SJCRH30 (cell line): ENCODE measurements around the gene ADSL. TPM values are rescaled to one million over a fixed set of nuclear protein-coding genes. Genes with fewer than 3 reads are reported as not detected.

ENCODE experiments used
- DNase-seq, 2 experiments: peaks; one replicate each; pipeline ENCODE4 v3.0.0-alpha.2; 2015 to 2020
- H3K27ac ChIP-seq: fragments of 250-450 bp; sonication (Bioruptor Pico); 2 replicates; pipeline ENCODE4 v1.5.1; 2020; ENCODE audit warnings: mild to moderate bottlenecking, moderate library complexity
- H3K27me3 ChIP-seq: fragments of 250-450 bp; sonication (Bioruptor Pico); 2 replicates; pipeline ENCODE4 v1.5.1; 2020; ENCODE audit warnings: mild to moderate bottlenecking, moderate library complexity
- H3K36me3 ChIP-seq: fragments of 250-450 bp; sonication (Bioruptor Pico); 2 replicates; pipeline ENCODE4 v1.5.1; 2020; ENCODE audit warnings: mild to moderate bottlenecking, moderate library complexity
- H3K4me1 ChIP-seq: fragments of 250-450 bp; sonication (Bioruptor Pico); 2 replicates; pipeline ENCODE4 v1.5.1; 2020; ENCODE audit warnings: mild to moderate bottlenecking, moderate library complexity
- H3K4me3 ChIP-seq: fragments of 250-450 bp; sonication (Bioruptor Pico); 2 replicates; pipeline ENCODE4 v1.5.1; 2020; ENCODE audit warnings: mild to moderate bottlenecking, moderate library complexity
- H3K9me3 ChIP-seq: fragments of 250-450 bp; sonication (Bioruptor Pico); replicated peaks from 2 replicates; pipeline ENCODE4 v1.5.1; 2020; ENCODE audit warnings: mild to moderate bottlenecking, moderate library complexity
- total RNA-seq: library from RNA; depleted of rRNA; stranded (reverse); fragments of >200 nt; shearing (Covaris generic); gene quantifications from 2 replicates; pipeline ENCODE4 v1.2.3, GENCODE V29; 2014; rRNA removed

The ADSL gene
- total RNA-seq, 1 experiment from 2014 or later, result 134 TPM

GRCh38 chr22:40433416-40434090 lies 87.3 kb downstream of the ADSL start:
- no peaks in the 10 kb centered on the region for H3K36me3 ChIP-seq

GRCh38 chr22:40434106-40434505 lies 87.8 kb downstream of the ADSL start:
- H3K27ac ChIP-seq, result no peak overlapping the region
- H3K4me1 ChIP-seq, result no peaks in the 10 kb centered on the region; the same call in 1 of the 2 replicates
- H3K4me3 ChIP-seq, result no peak overlapping the region
- no peaks in the 10 kb centered on the region for H3K9me3 ChIP-seq
- no peaks in the 10 kb centered on the region for H3K36me3 ChIP-seq
- DNase-seq, result no peak
- no peaks in the 10 kb centered on the region for H3K27me3 ChIP-seq

More at GRCh38 chr22:40433416-40434090, 87.3 kb downstream of the ADSL start:
- Histone ChIP-seq H3K27ac (no peak overlapping the region), H3K4me1 (no peaks in the 10 kb centered on the region; the same call in 1 of the 2 replicates), H3K9me3 (no peaks in the 10 kb centered on the region), H3K4me3 (no peak overlapping the region), H3K27me3 (no peaks in the 10 kb centered on the region)
- DNase-seq, result no peak

GRCh38 chr22:40434745-40435144 lies 88.4 kb downstream of the ADSL start:
- no peak for DNase-seq
- no peaks in the 10 kb centered on the region for H3K27me3 ChIP-seq
- H3K27ac ChIP-seq, result no peak overlapping the region
- no peak overlapping the region for H3K4me3 ChIP-seq
- no peaks in the 10 kb centered on the region for H3K9me3 ChIP-seq
- H3K4me1 ChIP-seq, result no peaks in the 10 kb centered on the region; the same call in 1 of the 2 replicates
- H3K36me3 ChIP-seq, result no peaks in the 10 kb centered on the region

- Histone ChIP-seq H3K27ac (no peak overlapping the region), H3K9me3 (no peaks in the 10 kb centered on the region), H3K4me1 (no peaks in the 10 kb centered on the region; the same call in 1 of the 2 replicates), H3K36me3 (no peaks in the 10 kb centered on the region), H3K27me3 (no peaks in the 10 kb centered on the region), H3K4me3 (no peak overlapping the region)
- DNase-seq, result peak in 1 of 2 experiments; percentile 54
These were observed 90.5 kb downstream of the ADSL start for GRCh38 chr22:40436505-40437431.

Other genes starting within 250 kb of the ADSL start
- 16.4 and 19.7 TPM in 2 replicates for gene TNRC6B, start 168.6 kb upstream of the ADSL start, total RNA-seq
- gene SGSM3, start 24.1 kb downstream of the ADSL start, total RNA-seq, result 17.0 and 25.1 TPM in 2 replicates